EL (cell line): ENCODE data around the gene IFNE.
A peak's percentile ranks its signal among the peaks of the same experiment; 100 is the strongest.
"Not testable (repeated sequence)": the region's sequence is repeated elsewhere in the genome, so short reads cannot be mapped to it uniquely, and the experiment has no call there.

Experiments used
- DNase-seq: peaks from one replicate; pipeline ENCODE4 v3.0.0-alpha.2; 2016

IFNE gene

GRCh38 chr9:21481470-21482056 lies 550 bp downstream of the IFNE start:
- DNase-seq = no peak

GRCh38 chr9:21479152-21479702 lies 2.9 kb downstream of the IFNE start:
- no peak for DNase-seq

- DNase-seq = no peak
Measured at GRCh38 chr9:21477466-21477865, 4.6 kb downstream of the IFNE start.

GRCh38 chr9:21473236-21473635 lies 8.9 kb downstream of the IFNE start:
- DNase-seq = no peak

GRCh38 chr9:21470126-21470525 lies 12.0 kb downstream of the IFNE start:
- DNase-seq = no peak

- DNase-seq = peak; percentile 68
Measured at GRCh38 chr9:21465859-21466518, 16.1 kb downstream of the IFNE start.

- no peak for DNase-seq
Measured at GRCh38 chr9:21465138-21465537, 17.0 kb downstream of the IFNE start.

GRCh38 chr9:21461377-21461776 lies 20.7 kb downstream of the IFNE start:
- no peak for DNase-seq

GRCh38 chr9:21455320-21455719 lies 26.8 kb downstream of the IFNE start:
- peak; percentile 39 for DNase-seq

- DNase-seq = peak; percentile 31
Measured at GRCh38 chr9:21454149-21454548, 28.0 kb downstream of the IFNE start.

- DNase-seq = no peak
Measured at GRCh38 chr9:21452681-21453080, 29.4 kb downstream of the IFNE start.

- no peak for DNase-seq
Measured at GRCh38 chr9:21450733-21451394, 31.2 kb downstream of the IFNE start.

GRCh38 chr9:21449312-21449711 lies 32.8 kb downstream of the IFNE start:
- peak; percentile 12 for DNase-seq

- no peak for DNase-seq
Measured at GRCh38 chr9:21443849-21444625, 38.1 kb downstream of the IFNE start.

- DNase-seq = no peak
Measured at GRCh38 chr9:21440139-21440538, 42.0 kb downstream of the IFNE start, which contains the start of gene IFNA1. IFNA1 (plus strand) TSS chr9:21440439; CDS start chr9:21440508, 69 bp downstream.

GRCh38 chr9:21435015-21435383 lies 47.1 kb downstream of the IFNE start:
- not testable (repeated sequence) for DNase-seq

GRCh38 chr9:21434202-21435014 lies 47.7 kb downstream of the IFNE start:
- DNase-seq = peak; percentile 61

GRCh38 chr9:21432672-21433425 lies 49.3 kb downstream of the IFNE start:
- DNase-seq = no peak
